ENCODE data around the gene PATL2.
"Not testable (repeated sequence)": the region's sequence is repeated elsewhere in the genome, so short reads cannot be mapped to it uniquely, and the experiment has no call there.

PATL2 gene

GRCh38 chr15:44719293-44719999 lies 8.3 kb upstream of the PATL2 start:
- DNase-seq (ENCODE audit: low read depth in 2 of 3, low spot score in 2 of 3) = no peak

DNA sequence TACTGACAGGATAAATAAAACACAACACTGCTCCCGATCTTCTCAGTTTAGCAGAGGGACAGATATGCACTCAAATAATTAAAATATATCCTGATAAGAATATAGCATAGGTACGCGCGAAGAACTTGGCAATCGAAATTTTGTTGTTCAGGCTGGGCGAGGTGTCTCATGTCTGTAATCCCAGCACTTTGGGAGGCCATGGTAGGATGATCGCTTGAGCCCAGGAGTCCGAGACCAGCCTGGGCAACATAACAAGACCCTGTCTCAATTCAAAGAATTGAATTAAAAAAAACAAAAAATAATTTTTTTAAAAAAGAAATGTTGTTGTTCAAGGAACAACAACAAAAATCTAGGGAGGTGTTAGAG lies 7.8 kb upstream of the PATL2 start:
- DNase-seq (ENCODE audit: low read depth in 2 of 3, low spot score in 2 of 3) = no peak

DNA sequence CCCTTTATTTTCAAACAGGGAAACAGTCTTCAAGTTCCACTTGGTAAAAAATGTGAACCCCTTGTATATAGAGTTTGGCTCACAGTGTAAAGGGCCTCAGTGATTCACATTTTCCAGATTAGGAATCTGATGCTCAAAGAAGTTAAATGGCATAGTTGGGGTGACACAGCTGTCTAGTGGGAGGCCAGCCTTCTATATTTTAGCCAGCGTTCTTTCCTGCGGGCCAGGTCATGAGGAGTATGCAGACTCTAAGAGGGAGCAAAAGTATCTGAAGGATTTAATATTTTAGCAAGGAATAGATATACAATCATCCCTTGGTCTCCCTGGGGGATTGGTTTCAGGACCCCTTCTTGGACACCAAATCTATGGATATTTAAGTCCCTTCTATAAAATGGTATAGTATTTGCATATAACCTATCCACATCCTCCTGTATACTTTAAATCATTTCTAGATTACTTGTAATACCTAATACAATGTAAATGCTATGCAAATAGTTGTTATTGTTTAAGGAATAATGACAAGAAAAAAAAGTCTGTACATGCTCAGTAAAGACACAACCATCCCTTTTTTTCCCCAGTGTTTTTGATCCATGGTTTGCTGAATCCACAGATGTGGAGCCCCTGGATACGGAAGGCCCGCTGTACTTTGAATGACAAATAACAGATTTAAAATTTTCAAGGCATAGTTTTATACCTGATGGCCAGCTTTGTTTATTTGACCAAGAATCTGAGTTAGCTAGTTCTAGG lies 7.2 kb upstream of the PATL2 start:
- DNase-seq (ENCODE audit: low read depth in 2 of 3, low spot score in 2 of 3) = no peak

DNA sequence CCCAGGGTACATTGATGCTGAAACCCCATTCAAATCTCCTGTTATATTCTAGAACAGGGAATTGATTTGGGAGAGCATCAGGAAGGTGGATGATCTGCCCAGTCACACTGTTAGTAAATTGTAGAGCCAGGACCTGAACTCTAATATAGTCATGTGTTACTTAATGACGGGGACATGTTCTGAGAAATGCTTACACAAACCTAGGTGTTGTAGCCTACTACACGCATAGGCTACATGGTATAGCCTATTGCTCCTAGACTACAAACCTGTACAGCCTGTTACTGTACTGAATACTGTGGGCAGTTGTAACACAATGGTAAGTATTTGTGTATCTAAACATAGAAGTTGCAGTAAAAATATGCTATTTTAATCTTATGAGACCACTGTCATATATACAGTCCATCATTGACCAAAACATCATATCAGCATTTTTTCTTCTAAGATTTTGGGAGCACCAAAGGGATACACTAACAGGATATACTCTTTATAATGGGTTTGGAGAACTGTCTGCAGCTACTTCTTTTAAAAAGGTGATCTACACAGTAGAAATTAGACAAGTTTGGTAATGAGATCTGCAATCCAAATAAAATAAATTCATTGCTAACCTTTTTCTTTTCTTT lies 6.0 kb upstream of the PATL2 start:
- DNase-seq (ENCODE audit: low read depth in 2 of 3, low spot score in 2 of 3) = no peak

DNA sequence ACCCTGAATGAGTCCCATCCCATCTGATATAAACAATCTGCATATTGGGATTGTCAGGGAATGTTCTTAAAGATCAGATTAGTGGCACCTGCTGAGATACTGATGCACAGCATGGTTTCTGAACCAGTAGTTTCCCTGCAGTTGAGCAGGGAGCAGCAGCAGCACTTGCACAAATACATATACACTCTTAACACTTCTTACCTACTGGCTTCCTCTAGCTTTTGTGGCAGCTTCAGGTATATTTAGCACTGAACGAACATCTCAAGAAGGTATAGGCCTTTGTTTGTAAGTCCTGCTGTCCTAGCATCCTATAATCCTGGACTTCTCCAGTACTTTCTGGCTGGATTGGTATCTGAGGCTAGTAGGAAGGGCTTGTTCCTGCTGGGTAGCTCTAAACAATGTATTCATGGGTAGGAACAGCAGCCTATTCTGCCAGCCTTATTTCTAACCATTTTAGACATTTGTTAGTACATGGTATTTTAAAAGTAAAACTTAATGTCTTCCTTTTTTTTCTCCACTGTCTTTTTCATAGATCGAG lies 4.7 kb upstream of the PATL2 start:
- no peak for DNase-seq (ENCODE audit: low read depth in 2 of 3, low spot score in 2 of 3)

GRCh38 chr15:44715142-44715796 lies 4.1 kb upstream of the PATL2 start:
- no peak for DNase-seq (ENCODE audit: low read depth in 2 of 3, low spot score in 2 of 3)

- no peak for DNase-seq (ENCODE audit: low read depth in 2 of 3, low spot score in 2 of 3)
Observed at GRCh38 chr15:44713006-44713966, 2.2 kb upstream of the PATL2 start.

GRCh38 chr15:44712346-44713005 lies 1.4 kb upstream of the PATL2 start:
- DNase-seq (ENCODE audit: low read depth in 2 of 3, low spot score in 2 of 3) = no peak

GRCh38 chr15:44711743-44712345 lies 721 bp upstream of the PATL2 start:
- peak in 1 of 3 experiments; percentile 45 for DNase-seq (ENCODE audit: low read depth in 2 of 3, low spot score in 2 of 3)

GRCh38 chr15:44710236-44711095 lies 657 bp downstream of the PATL2 start:
- no peak for DNase-seq (ENCODE audit: low read depth in 2 of 3, low spot score in 2 of 3)

- no peak for DNase-seq (ENCODE audit: low read depth in 2 of 3, low spot score in 2 of 3)
Observed at GRCh38 chr15:44706946-44707636, 4.0 kb downstream of the PATL2 start.

- DNase-seq (ENCODE audit: low read depth in 2 of 3, low spot score in 2 of 3) = no peak
Observed at GRCh38 chr15:44706401-44706800, 4.7 kb downstream of the PATL2 start.

DNA sequence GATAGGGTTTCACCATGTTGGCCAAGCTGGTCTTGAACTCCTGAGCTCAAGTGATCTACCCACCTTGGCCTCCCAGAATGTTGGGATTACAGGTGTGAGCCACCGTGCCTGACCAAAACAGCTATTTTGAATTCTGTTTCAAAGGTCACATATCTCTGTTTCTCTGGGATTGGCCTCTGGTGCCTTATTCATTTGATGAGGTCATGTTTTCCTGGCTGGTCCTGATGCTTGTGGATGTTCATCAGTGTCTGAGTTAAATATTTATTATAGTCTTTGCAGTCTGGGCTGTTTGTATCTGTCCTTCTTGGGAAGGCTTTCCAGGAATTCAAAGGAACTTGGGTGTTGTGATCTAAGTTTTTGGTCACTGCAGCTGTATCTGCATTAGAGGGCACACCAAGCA lies 5.1 kb downstream of the PATL2 start:
- no peak for DNase-seq (ENCODE audit: low read depth in 2 of 3, low spot score in 2 of 3)

DNA sequence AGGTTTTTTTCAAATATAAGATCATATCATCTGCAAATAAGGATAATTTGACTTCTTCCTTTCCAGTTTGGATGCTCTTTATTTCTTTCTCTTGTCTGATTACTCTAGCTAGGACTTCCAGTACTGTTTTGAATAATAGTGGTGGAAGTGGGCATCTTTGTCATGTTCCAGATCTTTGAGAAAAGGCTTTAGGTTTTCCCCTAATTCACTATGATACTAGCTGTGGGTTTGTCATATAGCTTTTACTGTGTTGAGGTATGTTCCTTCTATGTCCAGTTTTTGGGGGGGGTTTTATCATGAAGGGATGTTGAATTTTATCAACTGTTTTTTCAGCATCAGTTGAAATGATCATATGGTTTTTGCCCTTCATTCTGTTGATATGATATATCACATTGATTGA lies 10.4 kb downstream of the PATL2 start:
- not testable (repeated sequence) for DNase-seq (ENCODE audit: low read depth in 2 of 3, low spot score in 2 of 3)

- no peak for DNase-seq (ENCODE audit: low read depth in 2 of 3, low spot score in 2 of 3)
Observed at GRCh38 chr15:44698641-44699040, 12.5 kb downstream of the PATL2 start.

DNA sequence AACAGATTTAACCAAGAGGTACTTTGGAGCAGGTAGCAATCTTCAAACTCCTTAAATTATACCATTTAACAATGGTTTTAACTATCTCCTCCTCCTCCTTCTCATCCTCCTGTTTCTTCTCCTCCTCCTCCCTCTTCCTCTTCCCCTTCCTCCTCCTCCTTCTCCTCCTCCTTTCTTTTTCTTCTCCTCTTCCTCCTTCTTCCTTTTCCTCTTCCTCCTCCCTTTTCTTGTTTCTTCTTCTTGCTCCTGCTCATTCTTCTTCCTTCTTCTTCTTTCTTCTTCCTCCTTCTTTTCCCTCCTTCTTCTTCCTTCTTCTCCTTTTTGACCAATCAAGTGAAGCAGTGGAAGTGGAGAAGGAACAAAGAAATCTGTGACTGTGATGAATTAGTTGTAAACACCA lies 14.1 kb downstream of the PATL2 start:
- no peak for DNase-seq (ENCODE audit: low read depth in 2 of 3, low spot score in 2 of 3)

DNA sequence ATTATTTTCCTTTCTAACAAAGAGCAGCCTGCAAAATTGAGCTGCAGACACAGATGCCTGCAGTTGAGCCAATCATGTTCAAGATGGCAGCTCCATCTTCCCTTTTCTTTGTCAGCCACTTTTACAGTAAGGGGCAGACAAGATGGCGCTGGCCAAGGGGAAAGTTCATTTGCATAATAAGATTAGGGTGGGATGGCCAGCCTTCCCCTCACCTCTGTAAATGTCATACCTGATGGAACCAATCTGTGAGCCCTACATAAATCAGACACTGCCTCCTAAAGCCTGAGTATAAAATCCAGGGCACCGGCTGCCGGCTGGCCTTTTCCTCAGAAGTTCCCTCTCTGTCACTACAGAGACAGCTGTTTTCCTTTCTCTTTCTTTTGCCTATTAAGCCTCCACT lies 15.8 kb downstream of the PATL2 start:
- no peak for DNase-seq (ENCODE audit: low read depth in 2 of 3, low spot score in 2 of 3)

DNA sequence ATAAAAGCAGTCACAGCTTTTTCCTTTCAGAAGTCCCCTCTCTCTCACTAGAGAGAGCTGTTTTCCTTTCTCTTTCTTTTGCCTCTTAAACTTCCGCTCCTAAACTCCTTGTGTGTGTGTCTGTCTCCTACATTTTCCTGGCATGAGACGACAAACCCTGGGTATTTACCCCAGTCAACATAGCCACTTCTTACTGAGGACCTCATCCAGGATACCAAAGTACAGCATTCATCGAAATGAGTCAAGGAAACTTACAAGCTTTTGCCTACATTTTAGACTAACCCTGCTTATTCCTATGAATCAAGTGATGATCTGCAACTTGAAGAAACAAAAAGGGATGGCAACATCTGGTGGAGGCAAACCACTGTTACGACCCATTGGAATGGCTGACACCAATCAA lies 16.7 kb downstream of the PATL2 start:
- no peak for DNase-seq (ENCODE audit: low read depth in 2 of 3, low spot score in 2 of 3)

Measured in activated CD8-positive, alpha-beta memory T cell treated with anti-CD3 and anti-CD28 coated beads for 48 hours (primary cell).